GM19351 (cell line): ENCODE measurements around the gene SCGB1D1.

Source experiments
- ATAC-seq: cut with Tn5 transposase; IDR thresholded peaks from one replicate; pipeline ENCODE4 v1.9.1; 2021; ENCODE audit warnings: mild to moderate bottlenecking, moderate library complexity; ENCODE audit not compliant: unreplicated experiment

Gene SCGB1D1

DNA sequence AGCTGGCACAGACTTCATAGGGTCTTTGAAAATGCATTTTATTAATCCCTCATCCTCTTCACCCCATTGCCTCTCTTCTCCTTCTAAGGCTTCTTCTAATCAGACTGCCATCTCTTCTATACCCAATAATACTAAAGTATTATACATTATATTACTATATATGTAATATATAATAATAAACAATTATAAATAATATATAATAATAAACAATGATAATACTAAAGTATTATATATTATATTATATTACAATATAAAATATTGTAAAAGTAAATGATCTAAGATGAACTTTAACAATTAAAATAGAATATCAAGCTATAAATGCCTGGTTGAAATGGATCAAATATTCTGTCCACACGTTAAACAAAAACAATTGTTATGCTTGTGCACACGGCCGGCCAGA, 31.5 kb downstream of the SCGB1D1 start:
- ATAC-seq = no peak

DNA sequence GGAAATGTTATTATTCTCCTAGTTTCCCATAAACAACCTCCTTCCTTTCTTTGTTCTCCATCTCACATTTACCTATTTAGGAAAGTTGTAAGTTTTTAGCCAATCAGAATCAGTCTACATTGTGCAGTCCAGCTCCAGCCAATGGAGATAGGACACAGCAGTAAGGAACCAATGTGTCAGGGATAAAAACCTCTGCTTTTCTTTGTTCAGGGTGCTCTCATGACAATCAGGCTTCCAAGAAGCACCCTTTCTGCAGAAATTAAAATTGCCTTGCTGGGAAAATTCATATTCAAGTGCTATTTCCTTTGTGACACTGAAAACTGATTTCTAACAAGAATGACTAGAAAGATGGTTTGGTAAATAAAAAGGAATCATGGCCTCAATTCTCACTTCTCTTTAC, 33.1 kb downstream of the SCGB1D1 start:
- no peak for ATAC-seq

GRCh38 chr11:62233730-62234129, 43.7 kb downstream of the SCGB1D1 start:
- ATAC-seq = no peak

DNA sequence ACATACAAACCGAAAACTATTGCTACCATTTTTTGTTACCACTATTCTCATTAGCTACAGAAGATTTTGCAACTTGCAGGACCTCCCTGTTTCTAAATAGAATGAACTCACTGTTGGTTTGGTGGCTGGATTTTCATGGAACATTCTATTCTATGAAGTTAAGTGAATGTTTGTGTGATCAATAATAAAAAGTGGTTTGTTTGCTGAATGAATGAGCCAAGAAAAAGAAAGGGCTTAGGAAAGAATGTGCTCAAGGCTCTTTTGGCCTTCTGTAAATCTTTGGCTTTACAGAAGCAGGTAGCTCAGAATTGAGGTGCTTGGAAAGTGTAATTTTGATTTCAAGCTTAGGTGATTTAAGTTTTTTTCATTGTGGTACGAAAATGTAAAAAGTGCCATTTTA, 46.2 kb downstream of the SCGB1D1 start:
- ATAC-seq = no peak

- ATAC-seq = no peak
Measured at GRCh38 chr11:62237499-62237898, 47.5 kb downstream of the SCGB1D1 start.

- no peak for ATAC-seq
Measured at GRCh38 chr11:62238151-62238550, 48.1 kb downstream of the SCGB1D1 start.

GRCh38 chr11:62241095-62241494, 51.1 kb downstream of the SCGB1D1 start:
- no peak for ATAC-seq

DNA sequence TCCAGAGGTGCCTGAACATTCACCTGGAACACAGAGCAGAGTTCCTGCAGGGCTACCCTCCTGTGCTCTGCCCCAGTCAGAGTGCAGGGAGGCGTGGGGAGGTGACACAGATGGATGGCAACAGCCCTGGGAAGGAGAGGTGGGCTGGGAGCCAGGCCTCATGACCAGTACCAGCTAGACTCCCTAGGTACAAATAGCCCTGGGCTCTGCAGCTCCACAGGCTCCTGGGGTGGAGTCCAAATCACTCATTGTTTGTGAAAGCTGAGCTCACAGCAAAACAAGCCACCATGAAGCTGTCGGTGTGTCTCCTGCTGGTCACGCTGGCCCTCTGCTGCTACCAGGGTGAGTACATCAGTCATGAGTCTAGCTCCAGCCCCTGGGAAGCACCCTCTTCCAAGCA, 52.0 kb downstream of the SCGB1D1 start, which contains the start of gene SCGB1D2:
TSS of gene SCGB1D2 (plus strand) at position 219 of the 400 bp plus-strand sequence. CDS start at position 288, 69 bp downstream.
- ATAC-seq = no peak
